Vagina (tissue), 2 donors: ENCODE data around the gene LGR4.

ENCODE experiments used
- POLR2AphosphoS5 ChIP-seq, 2 donors: sonication (generic); formaldehyde crosslinking; IDR thresholded peaks; one replicate each; pipeline ENCODE4 v1.9.0; 2017; ENCODE audit warnings: antibody characterized with exemption in 2 of 2, mild to moderate bottlenecking in 2 of 2, low read depth in 1 of 2; ENCODE audit not compliant: insufficient read depth in 1 of 2
- TF ChIP-seq, protein P1 (sequence below), 3 experiments: fragments of 450-650 bp in 2 of 3; fragments of 200-600 bp in 1 of 3; sonication (generic) in 1 of 3; IDR thresholded peaks; one replicate each; pipeline ENCODE4 v1.5.1; 2017 to 2019; ENCODE audit warnings: antibody characterized with exemption in 3 of 3, mild to moderate bottlenecking in 2 of 3, moderate library complexity in 2 of 3

- TF ChIP-seq POLR2AphosphoS5 (IDR thresholded peaks at IDR 0.05; ENCODE audit: insufficient read depth in 1 of 2, low read depth in 1 of 2) = no peak
- TF ChIP-seq, protein P1, sequence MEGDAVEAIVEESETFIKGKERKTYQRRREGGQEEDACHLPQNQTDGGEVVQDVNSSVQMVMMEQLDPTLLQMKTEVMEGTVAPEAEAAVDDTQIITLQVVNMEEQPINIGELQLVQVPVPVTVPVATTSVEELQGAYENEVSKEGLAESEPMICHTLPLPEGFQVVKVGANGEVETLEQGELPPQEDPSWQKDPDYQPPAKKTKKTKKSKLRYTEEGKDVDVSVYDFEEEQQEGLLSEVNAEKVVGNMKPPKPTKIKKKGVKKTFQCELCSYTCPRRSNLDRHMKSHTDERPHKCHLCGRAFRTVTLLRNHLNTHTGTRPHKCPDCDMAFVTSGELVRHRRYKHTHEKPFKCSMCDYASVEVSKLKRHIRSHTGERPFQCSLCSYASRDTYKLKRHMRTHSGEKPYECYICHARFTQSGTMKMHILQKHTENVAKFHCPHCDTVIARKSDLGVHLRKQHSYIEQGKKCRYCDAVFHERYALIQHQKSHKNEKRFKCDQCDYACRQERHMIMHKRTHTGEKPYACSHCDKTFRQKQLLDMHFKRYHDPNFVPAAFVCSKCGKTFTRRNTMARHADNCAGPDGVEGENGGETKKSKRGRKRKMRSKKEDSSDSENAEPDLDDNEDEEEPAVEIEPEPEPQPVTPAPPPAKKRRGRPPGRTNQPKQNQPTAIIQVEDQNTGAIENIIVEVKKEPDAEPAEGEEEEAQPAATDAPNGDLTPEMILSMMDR (IDR thresholded peaks at IDR 0.05) = no peak
These were observed 52.4 kb downstream of the LGR4 start for GRCh38 chr11:27420217-27420616.
